H9 (cell line): ENCODE data around the gene CHORDC1. TPM values are rescaled to one million over a fixed set of nuclear protein-coding genes. Genes with fewer than 3 reads are reported as not detected.
A peak's percentile ranks its signal among the peaks of the same experiment; 100 is the strongest.

Experiments used
- DNase-seq: peaks from one replicate; pipeline ENCODE4 v3.0.0-alpha.2; 2017
- H2AFZ ChIP-seq: one replicate; pipeline ENCODE4 v1.6.1; 2013; ENCODE audit warnings: mild to moderate bottlenecking, low read length, control low read depth, moderate library complexity
- H2AK5ac ChIP-seq: 2 replicates; pipeline ENCODE4 v1.6.1; 2013; ENCODE audit warnings: low read length, control low read depth, mixed read lengths; ENCODE audit not compliant: insufficient read length
- H2BK120ac ChIP-seq: one replicate; pipeline ENCODE4 v1.6.1; 2013; ENCODE audit warnings: low read depth, mild to moderate bottlenecking, low read length, control low read depth, inconsistent platforms; ENCODE audit not compliant: poor library complexity, severe bottlenecking
- H2BK12ac ChIP-seq: 2 replicates; pipeline ENCODE4 v1.6.1; 2013; ENCODE audit warnings: low read length, control low read depth, mixed read lengths, low read depth; ENCODE audit not compliant: insufficient read length
- H2BK15ac ChIP-seq: 2 replicates; pipeline ENCODE4 v1.6.1; 2013; ENCODE audit warnings: low read depth, low read length, control low read depth
- H2BK20ac ChIP-seq: one replicate; pipeline ENCODE4 v1.6.1; 2013; ENCODE audit warnings: low read depth, mild to moderate bottlenecking, low read length, control low read depth, inconsistent platforms; ENCODE audit not compliant: poor library complexity, severe bottlenecking
- H2BK5ac ChIP-seq: 2 replicates; pipeline ENCODE4 v1.6.1; 2013; ENCODE audit warnings: low read length, control low read depth, mixed read lengths; ENCODE audit not compliant: insufficient read length
- H3K14ac ChIP-seq: 2 replicates; pipeline ENCODE4 v1.6.1; 2013; ENCODE audit warnings: low read length, control low read depth; ENCODE audit not compliant: insufficient read depth
- H3K18ac ChIP-seq: 2 replicates; pipeline ENCODE4 v1.6.1; 2013; ENCODE audit warnings: low read depth, mild to moderate bottlenecking, mixed read lengths, low read length, control low read depth; ENCODE audit not compliant: insufficient read length
- H3K23ac ChIP-seq: 2 replicates; pipeline ENCODE4 v1.6.1; 2013; ENCODE audit warnings: low read length, control low read depth, mixed read lengths, low read depth; ENCODE audit not compliant: insufficient read length
- H3K23me2 ChIP-seq: 2 replicates; pipeline ENCODE4 v1.6.1; 2013; ENCODE audit warnings: low read depth, mild to moderate bottlenecking, mixed read lengths, low read length, control low read depth; ENCODE audit not compliant: insufficient read length, poor library complexity, severe bottlenecking
- H3K27ac ChIP-seq: 2 replicates; pipeline ENCODE4 v1.5.1; 2013; ENCODE audit warnings: low read length, control low read depth, mixed read lengths, low read depth; ENCODE audit not compliant: insufficient read length
- H3K27me3 ChIP-seq: 2 replicates; pipeline ENCODE4 v1.6.1; 2013; ENCODE audit warnings: low read length, control low read depth, inconsistent platforms; ENCODE audit not compliant: insufficient read depth
- H3K4ac ChIP-seq: 2 replicates; pipeline ENCODE4 v1.6.1; 2013; ENCODE audit warnings: low read depth, mild to moderate bottlenecking, control low read depth, inconsistent platforms, low read length, moderate library complexity
- H3K4me1 ChIP-seq: 2 replicates; pipeline ENCODE4 v1.6.1; 2013; ENCODE audit warnings: low read length, control low read depth, inconsistent platforms; ENCODE audit not compliant: insufficient read depth
- H3K4me2 ChIP-seq: 2 replicates; pipeline ENCODE4 v1.6.1; 2013; ENCODE audit warnings: low read length, control low read depth, mixed read lengths; ENCODE audit not compliant: insufficient read length, insufficient read depth
- H3K56ac ChIP-seq: 2 replicates; pipeline ENCODE4 v1.6.1; 2013; ENCODE audit warnings: low read depth, mild to moderate bottlenecking, mixed read lengths, low read length, control low read depth; ENCODE audit not compliant: insufficient read length
- H3K79me1 ChIP-seq: 2 replicates; pipeline ENCODE4 v1.6.1; 2013; ENCODE audit warnings: low read depth, mild to moderate bottlenecking, moderate library complexity, low read length, control low read depth, inconsistent platforms; ENCODE audit not compliant: insufficient read depth, poor library complexity, severe bottlenecking
- H3K79me2 ChIP-seq: 2 replicates; pipeline ENCODE4 v1.6.1; 2013; ENCODE audit warnings: low read length, control low read depth, inconsistent platforms; ENCODE audit not compliant: insufficient read depth
- H3K9ac ChIP-seq: 2 replicates; pipeline ENCODE4 v1.6.1; 2013; ENCODE audit warnings: low read length, control low read depth, mixed read lengths; ENCODE audit not compliant: insufficient read length; ENCODE audit errors: extremely low read depth
- H3K9me3 ChIP-seq: one replicate; pipeline ENCODE4 v1.6.1; 2013; ENCODE audit warnings: low read depth, low read length, inconsistent platforms; ENCODE audit not compliant: control insufficient read depth
- H3T11ph ChIP-seq: one replicate; pipeline ENCODE4 v1.6.1; 2013; ENCODE audit warnings: mild to moderate bottlenecking, low read length, control low read depth, inconsistent platforms
- H4K20me1 ChIP-seq: one replicate; pipeline ENCODE4 v1.6.1; 2013; ENCODE audit not compliant: control insufficient read depth, insufficient read length, insufficient read depth
- H4K5ac ChIP-seq: 2 replicates; pipeline ENCODE4 v1.6.1; 2013; ENCODE audit warnings: low read depth, mild to moderate bottlenecking, mixed read lengths, low read length, control low read depth; ENCODE audit not compliant: insufficient read length
- H4K8ac ChIP-seq: replicated peaks from 2 replicates; pipeline ENCODE4 v1.6.1; 2013; ENCODE audit warnings: low read length, control low read depth, mixed read lengths, low read depth; ENCODE audit not compliant: insufficient read length
- H4K91ac ChIP-seq: 2 replicates; pipeline ENCODE4 v1.6.1; 2013; ENCODE audit warnings: low read depth, mild to moderate bottlenecking, moderate library complexity, mixed read lengths, low read length, control low read depth; ENCODE audit not compliant: insufficient read length
- H3K27ac Mint-ChIP-seq, 3 experiments: 2 replicates in 2 of 3; 3 replicates in 1 of 3; pipeline ENCODE4 v1.8.0; 2020 to 2021; ENCODE audit warnings: mixed read lengths in 3 of 3, mild to moderate bottlenecking in 1 of 3, moderate library complexity in 1 of 3
- H3K27me3 Mint-ChIP-seq: 2 replicates; pipeline ENCODE4 v1.8.0; 2021; ENCODE audit warnings: low read depth, mild to moderate bottlenecking, moderate library complexity, mixed read lengths
- H3K36me3 Mint-ChIP-seq, 3 experiments: 2 replicates in 2 of 3; 3 replicates in 1 of 3; pipeline ENCODE4 v1.8.0; 2020 to 2021; ENCODE audit warnings: low read depth in 3 of 3, mixed read lengths in 3 of 3; ENCODE audit not compliant: insufficient read depth in 1 of 3
- H3K4me1 Mint-ChIP-seq, 2 experiments: 2 replicates each; pipeline ENCODE4 v1.8.0; 2020; ENCODE audit warnings: mixed read lengths in 2 of 2
- H3K4me3 Mint-ChIP-seq, 2 experiments: 2 replicates in 1 of 2; 3 replicates in 1 of 2; pipeline ENCODE4 v1.8.0; 2020 to 2021; ENCODE audit warnings: mild to moderate bottlenecking in 2 of 2, mixed read lengths in 2 of 2, moderate library complexity in 1 of 2
- H3K9me3 Mint-ChIP-seq, 2 experiments: 2 replicates in 1 of 2; 3 replicates in 1 of 2; pipeline ENCODE4 v1.8.0; 2020; ENCODE audit warnings: mild to moderate bottlenecking in 2 of 2, mixed read lengths in 2 of 2, moderate library complexity in 1 of 2
- CTCF ChIP-seq: fragments of 200-600 bp; sonication (generic); conservative IDR thresholded peaks from 3 replicates; pipeline ENCODE4 v1.8.0; 2021; ENCODE audit warnings: antibody characterized with exemption, mild to moderate bottlenecking
- WGBS: extraction: QIAGEN DNeasy Blood & Tissue Kit; methylation state at CpG from one replicate; pipeline ENCODE4 v1.1.7; 2013; ENCODE audit warnings: missing lambda C conversion rate, low lambda C conversion rate, mixed read lengths; ENCODE audit not compliant: insufficient read length; ENCODE audit errors: extremely low coverage; 5-methylcytosine and 5-hydroxymethylcytosine counted together
- total RNA-seq: library from RNA; stranded (reverse); gene quantifications from 2 replicates; pipeline ENCODE4 v1.2.1, GENCODE V29; 2021

CHORDC1 gene
- total RNA-seq, 1 experiment from 2014 or later: 77.7 TPM

DNA sequence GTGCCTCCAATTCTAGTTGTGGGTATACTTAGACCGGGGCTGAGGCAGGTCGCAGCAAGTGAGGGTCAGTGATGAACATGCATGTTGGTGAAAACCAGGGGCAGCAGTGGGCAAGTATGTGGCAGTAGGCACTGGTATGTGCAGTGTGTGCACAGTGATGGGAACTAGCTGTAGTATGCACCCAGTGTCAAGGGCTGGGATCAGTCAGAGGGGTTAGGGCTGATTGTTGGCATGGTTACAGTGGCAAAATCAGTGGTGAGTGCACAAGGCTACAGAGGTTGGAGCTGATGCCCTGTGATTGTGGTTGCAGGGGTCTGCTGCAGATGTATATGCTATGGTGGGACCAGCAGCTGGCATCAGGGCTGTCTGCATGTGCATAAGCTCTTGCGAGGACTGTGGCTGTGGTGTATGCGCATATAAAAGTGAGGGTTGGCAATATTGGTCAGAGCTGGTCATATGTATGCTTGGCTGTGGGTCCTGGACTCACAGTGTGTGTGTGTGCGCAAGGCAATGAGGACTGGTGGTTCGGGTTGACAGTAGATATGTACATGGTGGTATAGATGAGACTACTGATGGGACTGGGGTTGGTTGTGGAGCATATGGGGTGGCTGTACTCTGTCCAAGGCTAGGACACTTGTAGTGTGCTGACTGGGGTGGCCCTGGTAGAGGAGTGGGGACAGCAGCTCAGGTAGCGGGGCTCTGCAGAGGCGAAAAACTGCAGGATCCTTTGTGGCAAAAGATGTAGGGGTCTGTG, 33.7 kb upstream of the CHORDC1 start:
- Histone ChIP-seq H3K4me1 (no peaks in the 10 kb centered on the region), H3K23ac (no peak overlapping the region), H2BK15ac (no peak overlapping the region), H4K8ac (no peak overlapping the region), H3K79me1 (no peaks in the 10 kb centered on the region), H3K9ac (no peak overlapping the region), H3K4me2 (no peak overlapping the region), H3K56ac (no peak overlapping the region), H4K5ac (no peak overlapping the region), H3K4ac (no peak overlapping the region), H3K27me3 (no peaks in the 10 kb centered on the region), H4K20me1 (no peaks in the 10 kb centered on the region), H3K18ac (no peak overlapping the region), H3K27ac (no peak overlapping the region), H2BK12ac (no peak overlapping the region), H3K23me2 (no peaks in the 10 kb centered on the region), H3K9me3 (no peaks in the 10 kb centered on the region), H2AK5ac (no peak overlapping the region), H2AFZ (no peak overlapping the region), H4K91ac (no peak overlapping the region), H2BK5ac (no peak overlapping the region), H3K79me2 (no peaks in the 10 kb centered on the region), H3K14ac (no peak overlapping the region), H3T11ph (no peak overlapping the region), H2BK20ac (no peak overlapping the region), H2BK120ac (no peak overlapping the region)
- Mint-ChIP-seq H3K4me1 (0 out of 4 replicates have a peak, but pooled peaks cover 0 to 4% of the 10 kb centered on the region in 2 experiments), H3K4me3 (no peak overlapping the region; a peak in 1 of 5 replicates), H3K27ac (peak overlapping the region in 1 of 3 experiments; percentile 72; a peak in 2 of 7 replicates), H3K27me3 (no peaks in the 10 kb centered on the region), H3K36me3 (no peaks in the 10 kb centered on the region; a peak in 2 of 7 replicates), H3K9me3 (peaks cover 0 to 4% of the 10 kb centered on the region in 2 experiments; a peak in 1 of 5 replicates)
- no peak for TF ChIP-seq CTCF
- no peak for DNase-seq
- WGBS: no CpG with 5 or more reads among the region's 8 CpGs
